Stimulated activated CD8-positive, alpha-beta memory T cell treated with anti-CD3 and anti-CD28 coated beads, Interleukin-15, amount 100 ng/mL, for 1 hour (primary cell): ENCODE data around the gene TMEM167B.
A peak's percentile ranks its signal among the peaks of the same experiment; 100 is the strongest.

Experiments used
- DNase-seq: peaks from one replicate; pipeline ENCODE4 v3.0.0-alpha.2; 2020; ENCODE audit warnings: low read depth

The TMEM167B gene

GRCh38 chr1:109083501-109083900 is 7.1 kb upstream of the TMEM167B start:
- DNase-seq, result no peak

GRCh38 chr1:109083923-109084322 is 6.6 kb upstream of the TMEM167B start:
- DNase-seq, result no peak

GRCh38 chr1:109084563-109085517 is 5.7 kb upstream of the TMEM167B start:
- DNase-seq, result no peak

- no peak for DNase-seq
Observed at GRCh38 chr1:109089242-109090015, 1.1 kb upstream of the TMEM167B start.

- no peak for DNase-seq
Observed at GRCh38 chr1:109091078-109091838, 694 bp downstream of the TMEM167B start.

GRCh38 chr1:109091839-109092193 is 1.3 kb downstream of the TMEM167B start:
- no peak for DNase-seq

GRCh38 chr1:109094377-109094803 is 3.8 kb downstream of the TMEM167B start:
- no peak for DNase-seq

- DNase-seq, result no peak
Observed at GRCh38 chr1:109094871-109095270, 4.3 kb downstream of the TMEM167B start.

- DNase-seq, result no peak
Observed at GRCh38 chr1:109095631-109096030, 5.1 kb downstream of the TMEM167B start.

- DNase-seq, result no peak
Observed at GRCh38 chr1:109096120-109096519, 5.6 kb downstream of the TMEM167B start.

GRCh38 chr1:109099938-109100773 is 9.6 kb downstream of the TMEM167B start:
- DNase-seq, result peak; percentile 95

- no peak for DNase-seq
Observed at GRCh38 chr1:109104364-109105151, 14.0 kb downstream of the TMEM167B start.

GRCh38 chr1:109105881-109106280 is 15.3 kb downstream of the TMEM167B start:
- DNase-seq, result no peak

GRCh38 chr1:109107785-109108184 is 17.2 kb downstream of the TMEM167B start:
- DNase-seq, result no peak

- DNase-seq, result no peak
Observed at GRCh38 chr1:109109906-109110305, 19.3 kb downstream of the TMEM167B start.

GRCh38 chr1:109111386-109112055 is 21.0 kb downstream of the TMEM167B start:
- no peak for DNase-seq

- DNase-seq, result no peak
Observed at GRCh38 chr1:109112056-109112651, 21.6 kb downstream of the TMEM167B start.

GRCh38 chr1:109112652-109113285 is 22.2 kb downstream of the TMEM167B start:
- DNase-seq, result peak; percentile 90
